SK-N-SH treated with all-trans-retinoic acid at 6 μM for 48 hours (cell line): Measurements from ENCODE around the gene CHKB.

Experiments
- ARNTL ChIP-seq: fragments of 450-650 bp; formaldehyde crosslinking; IDR thresholded peaks from 2 replicates; pipeline ENCODE4 v1.5.0; 2020; ENCODE audit warnings: low read depth, mild to moderate bottlenecking, moderate library complexity, borderline replicate concordance
- CSDC2 ChIP-seq: fragments of 250-450 bp; sonication (Bioruptor Pico); IDR thresholded peaks from 2 replicates; pipeline ENCODE4 v1.5.0; 2020; ENCODE audit warnings: mild to moderate bottlenecking, moderate library complexity
- ESRRG ChIP-seq: fragments of 250-450 bp; sonication (Bioruptor Pico); IDR thresholded peaks from 2 replicates; pipeline ENCODE4 v1.6.1; 2021; ENCODE audit warnings: mild to moderate bottlenecking
- GLIS3 ChIP-seq: fragments of 250-450 bp; sonication (Bioruptor Pico); IDR thresholded peaks from 2 replicates; pipeline ENCODE4 v1.5.0; 2020; ENCODE audit warnings: mild to moderate bottlenecking, moderate library complexity
- SNAI2 ChIP-seq: fragments of 250-450 bp; sonication (Bioruptor Pico); IDR thresholded peaks from 2 replicates; pipeline ENCODE4 v1.5.0; 2020; ENCODE audit warnings: mild to moderate bottlenecking, moderate library complexity
- TCF4 ChIP-seq: fragments of 250-450 bp; sonication (Bioruptor Pico); IDR thresholded peaks from 2 replicates; pipeline ENCODE4 v1.8.0; 2021; ENCODE audit warnings: mild to moderate bottlenecking, moderate library complexity, borderline replicate concordance
- ZFP3 ChIP-seq: fragments of 250-450 bp; sonication (Bioruptor Pico); IDR thresholded peaks from 2 replicates; pipeline ENCODE4 v1.5.0; 2020; ENCODE audit warnings: mild to moderate bottlenecking, moderate library complexity
- ZNF70 ChIP-seq: fragments of 450-650 bp; formaldehyde crosslinking; IDR thresholded peaks from 2 replicates; pipeline ENCODE4 v1.5.0; 2020; ENCODE audit warnings: mild to moderate bottlenecking, moderate library complexity
- ZNF8 ChIP-seq: fragments of 450-650 bp; formaldehyde crosslinking; IDR thresholded peaks from 2 replicates; pipeline ENCODE4 v1.5.0; 2020; ENCODE audit warnings: mild to moderate bottlenecking, moderate library complexity
- TF ChIP-seq, protein P1 (sequence below): fragments of 250-450 bp; sonication (Bioruptor Pico); IDR thresholded peaks from 2 replicates; pipeline ENCODE4 v1.8.0; 2020; ENCODE audit warnings: mild to moderate bottlenecking, moderate library complexity, borderline replicate concordance
- TF ChIP-seq, protein P2 (sequence below): fragments of 250-450 bp; sonication (Bioruptor Pico); IDR thresholded peaks from 2 replicates; pipeline ENCODE4 v1.5.1; 2020; ENCODE audit warnings: low read depth, mild to moderate bottlenecking, moderate library complexity
- TF ChIP-seq, protein P3 (sequence below): fragments of 250-450 bp; sonication (Bioruptor Pico); IDR thresholded peaks from 2 replicates; pipeline ENCODE4 v1.8.0; 2021; ENCODE audit warnings: low read depth, mild to moderate bottlenecking, moderate library complexity, borderline replicate concordance

DNA sequence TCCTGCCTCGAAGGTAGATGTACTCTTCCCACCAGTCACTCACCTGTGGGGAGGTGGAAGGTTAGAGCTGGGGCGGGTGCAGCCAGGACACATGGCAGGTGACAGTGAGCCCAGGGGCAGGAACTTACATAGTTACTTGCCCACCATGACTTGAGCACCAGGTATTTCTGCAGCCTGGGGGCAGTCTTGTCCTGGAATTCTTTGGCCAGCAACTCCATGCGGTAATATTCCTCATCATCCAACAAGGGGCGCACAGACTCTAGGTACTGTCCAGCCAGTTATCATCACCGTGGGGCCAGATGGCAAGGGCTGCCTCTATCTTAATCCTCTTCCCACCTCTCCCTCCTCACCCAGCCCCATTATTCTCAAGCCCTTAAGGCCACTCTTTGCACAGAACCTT is 6.6 kb downstream of the CHKB start:
- TF ChIP-seq ZFP3 (no peak), ZNF70 (CRISPR knock-in tag) (no peak), ARNTL (no peak), GLIS3 (CRISPR knock-in tag) (no peak), ESRRG (CRISPR knock-in tag) (no peak), ZNF8 (CRISPR knock-in tag) (no peak), CSDC2 (no peak), TCF4 (CRISPR knock-in tag) (no peak), SNAI2 (CRISPR knock-in tag) (no peak)
- TF ChIP-seq, protein P1, sequence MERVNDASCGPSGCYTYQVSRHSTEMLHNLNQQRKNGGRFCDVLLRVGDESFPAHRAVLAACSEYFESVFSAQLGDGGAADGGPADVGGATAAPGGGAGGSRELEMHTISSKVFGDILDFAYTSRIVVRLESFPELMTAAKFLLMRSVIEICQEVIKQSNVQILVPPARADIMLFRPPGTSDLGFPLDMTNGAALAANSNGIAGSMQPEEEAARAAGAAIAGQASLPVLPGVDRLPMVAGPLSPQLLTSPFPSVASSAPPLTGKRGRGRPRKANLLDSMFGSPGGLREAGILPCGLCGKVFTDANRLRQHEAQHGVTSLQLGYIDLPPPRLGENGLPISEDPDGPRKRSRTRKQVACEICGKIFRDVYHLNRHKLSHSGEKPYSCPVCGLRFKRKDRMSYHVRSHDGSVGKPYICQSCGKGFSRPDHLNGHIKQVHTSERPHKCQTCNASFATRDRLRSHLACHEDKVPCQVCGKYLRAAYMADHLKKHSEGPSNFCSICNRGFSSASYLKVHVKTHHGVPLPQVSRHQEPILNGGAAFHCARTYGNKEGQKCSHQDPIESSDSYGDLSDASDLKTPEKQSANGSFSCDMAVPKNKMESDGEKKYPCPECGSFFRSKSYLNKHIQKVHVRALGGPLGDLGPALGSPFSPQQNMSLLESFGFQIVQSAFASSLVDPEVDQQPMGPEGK (CRISPR knock-in tag), result no peak
- TF ChIP-seq, protein P2, sequence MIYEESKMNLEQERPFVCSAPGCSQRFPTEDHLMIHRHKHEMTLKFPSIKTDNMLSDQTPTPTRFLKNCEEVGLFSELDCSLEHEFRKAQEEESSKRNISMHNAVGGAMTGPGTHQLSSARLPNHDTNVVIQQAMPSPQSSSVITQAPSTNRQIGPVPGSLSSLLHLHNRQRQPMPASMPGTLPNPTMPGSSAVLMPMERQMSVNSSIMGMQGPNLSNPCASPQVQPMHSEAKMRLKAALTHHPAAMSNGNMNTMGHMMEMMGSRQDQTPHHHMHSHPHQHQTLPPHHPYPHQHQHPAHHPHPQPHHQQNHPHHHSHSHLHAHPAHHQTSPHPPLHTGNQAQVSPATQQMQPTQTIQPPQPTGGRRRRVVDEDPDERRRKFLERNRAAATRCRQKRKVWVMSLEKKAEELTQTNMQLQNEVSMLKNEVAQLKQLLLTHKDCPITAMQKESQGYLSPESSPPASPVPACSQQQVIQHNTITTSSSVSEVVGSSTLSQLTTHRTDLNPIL, result no peak
- TF ChIP-seq, protein P3, sequence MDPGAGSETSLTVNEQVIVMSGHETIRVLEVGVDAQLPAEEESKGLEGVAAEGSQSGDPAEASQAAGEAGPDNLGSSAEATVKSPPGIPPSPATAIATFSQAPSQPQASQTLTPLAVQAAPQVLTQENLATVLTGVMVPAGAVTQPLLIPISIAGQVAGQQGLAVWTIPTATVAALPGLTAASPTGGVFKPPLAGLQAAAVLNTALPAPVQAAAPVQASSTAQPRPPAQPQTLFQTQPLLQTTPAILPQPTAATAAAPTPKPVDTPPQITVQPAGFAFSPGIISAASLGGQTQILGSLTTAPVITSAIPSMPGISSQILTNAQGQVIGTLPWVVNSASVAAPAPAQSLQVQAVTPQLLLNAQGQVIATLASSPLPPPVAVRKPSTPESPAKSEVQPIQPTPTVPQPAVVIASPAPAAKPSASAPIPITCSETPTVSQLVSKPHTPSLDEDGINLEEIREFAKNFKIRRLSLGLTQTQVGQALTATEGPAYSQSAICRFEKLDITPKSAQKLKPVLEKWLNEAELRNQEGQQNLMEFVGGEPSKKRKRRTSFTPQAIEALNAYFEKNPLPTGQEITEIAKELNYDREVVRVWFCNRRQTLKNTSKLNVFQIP, result no peak
